ENCODE data around the gene ZNF273.
"Not testable (repeated sequence)": the region's sequence is repeated elsewhere in the genome, so short reads cannot be mapped to it uniquely, and the experiment has no call there.

The ZNF273 gene

GRCh38 chr7:64877714-64878610 lies 25.1 kb upstream of the ZNF273 start:
- no peak for DNase-seq

DNA sequence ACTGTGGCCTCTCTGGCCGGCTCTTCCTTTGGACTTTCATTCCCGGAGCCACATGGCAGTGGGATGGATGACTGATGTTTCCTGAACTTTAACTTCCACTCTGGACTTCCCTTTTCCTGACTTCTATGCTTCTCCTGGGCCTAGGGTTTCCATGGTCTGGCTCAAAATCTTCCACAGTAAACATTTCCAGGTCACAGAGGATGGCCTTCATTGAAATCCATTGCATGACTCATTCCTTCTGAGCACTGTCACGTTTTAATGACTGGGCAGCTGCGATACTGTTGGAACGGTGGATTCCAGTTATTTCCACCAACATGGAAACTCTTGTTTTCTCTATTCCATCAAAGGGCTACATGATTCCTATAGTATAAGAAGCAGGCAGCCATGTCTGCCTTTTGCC lies 24.4 kb upstream of the ZNF273 start:
- DNase-seq: no peak

DNA sequence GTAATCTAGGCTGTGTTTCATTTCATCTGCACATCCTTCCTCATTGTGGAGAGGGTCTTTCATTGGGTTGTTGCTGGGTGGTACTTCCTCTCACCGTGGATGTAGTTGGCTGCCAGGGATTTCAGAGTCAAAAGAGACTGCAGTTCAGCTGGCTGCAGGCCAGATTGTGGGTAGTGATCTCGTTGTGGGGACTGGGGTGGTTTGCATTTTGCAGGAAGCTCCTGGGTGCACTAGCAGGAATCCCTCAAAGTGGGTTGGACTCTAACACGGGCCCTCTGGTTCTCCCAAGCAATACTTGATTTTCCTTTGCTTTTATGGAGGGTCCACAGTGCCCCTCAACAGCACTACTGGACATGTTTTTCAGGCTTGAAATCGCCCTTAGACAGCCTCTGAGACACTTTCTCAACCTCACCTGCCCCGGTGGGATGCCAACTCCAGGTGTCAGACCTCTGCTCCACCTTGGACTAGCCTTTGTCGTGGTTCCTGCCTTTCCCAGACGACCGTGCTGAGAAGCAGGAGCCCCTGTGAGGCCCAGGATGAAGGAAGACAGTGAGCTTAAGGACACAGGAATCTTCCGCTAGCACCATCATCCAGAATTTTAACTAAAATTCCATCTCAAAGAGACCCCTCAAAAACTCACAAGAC lies 23.9 kb upstream of the ZNF273 start:
- DNase-seq: no peak

DNA sequence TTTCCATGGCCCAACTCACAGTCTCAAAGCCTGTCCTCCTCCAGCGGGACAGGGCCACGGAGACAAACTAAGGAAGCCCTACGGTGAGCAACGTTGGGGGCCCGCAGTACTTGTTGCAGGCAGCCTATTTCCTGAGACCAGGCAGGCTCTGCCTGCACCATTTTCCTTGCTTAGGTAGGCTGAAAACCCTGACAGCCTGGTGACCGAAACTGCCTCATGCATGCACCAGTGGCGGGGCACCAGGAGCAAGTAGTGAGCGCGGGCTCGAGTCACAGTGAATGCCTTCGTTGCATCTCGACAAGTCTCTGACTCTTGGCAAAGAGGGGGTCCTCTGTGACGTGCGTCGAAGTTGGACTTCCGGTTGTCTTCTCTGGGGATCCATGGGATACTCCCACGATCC lies 23.3 kb upstream of the ZNF273 start:
- DNase-seq: no peak

- DNase-seq: no peak
Observed at GRCh38 chr7:64880322-64881297, 22.5 kb upstream of the ZNF273 start.

DNA sequence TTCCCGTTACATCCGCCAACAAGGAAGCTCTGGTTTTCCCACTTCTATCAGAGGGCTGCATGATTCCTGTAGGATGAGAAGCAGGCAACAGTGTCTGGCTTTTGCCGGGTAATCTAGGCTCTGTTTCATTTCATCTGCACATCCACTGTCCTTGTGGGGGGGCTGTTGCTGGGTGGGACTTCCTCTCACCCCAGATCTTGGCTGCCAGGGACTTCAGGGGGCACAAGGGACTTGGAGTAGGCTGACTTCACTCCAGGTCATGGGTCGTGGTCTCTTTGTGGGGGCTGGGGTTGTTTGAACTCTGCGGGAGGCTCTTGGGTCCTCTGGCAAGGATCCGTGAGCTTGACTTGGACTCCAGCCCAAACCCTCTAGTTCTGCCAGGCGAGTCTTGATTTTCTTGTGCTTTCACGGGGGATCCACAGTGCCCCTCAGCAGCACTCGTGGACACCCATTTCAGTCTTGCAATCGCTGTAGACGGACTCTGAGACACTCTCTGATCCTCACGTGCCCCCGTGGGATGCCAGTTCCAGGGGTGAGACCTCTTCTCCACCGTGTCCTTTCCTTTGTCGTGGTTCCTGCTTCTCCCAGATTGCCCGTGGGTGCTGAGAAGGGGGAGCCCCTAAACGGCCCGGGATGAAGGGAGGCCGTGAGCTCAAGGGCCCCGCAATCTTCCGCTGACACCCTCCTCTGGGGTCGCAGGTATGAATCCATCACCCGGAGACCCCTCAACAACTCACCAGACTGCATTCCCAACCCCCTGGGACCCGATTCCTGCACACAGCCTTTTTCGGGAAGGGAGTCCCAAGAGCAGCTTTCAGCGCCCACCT lies 21.4 kb upstream of the ZNF273 start:
- no peak for DNase-seq

DNA sequence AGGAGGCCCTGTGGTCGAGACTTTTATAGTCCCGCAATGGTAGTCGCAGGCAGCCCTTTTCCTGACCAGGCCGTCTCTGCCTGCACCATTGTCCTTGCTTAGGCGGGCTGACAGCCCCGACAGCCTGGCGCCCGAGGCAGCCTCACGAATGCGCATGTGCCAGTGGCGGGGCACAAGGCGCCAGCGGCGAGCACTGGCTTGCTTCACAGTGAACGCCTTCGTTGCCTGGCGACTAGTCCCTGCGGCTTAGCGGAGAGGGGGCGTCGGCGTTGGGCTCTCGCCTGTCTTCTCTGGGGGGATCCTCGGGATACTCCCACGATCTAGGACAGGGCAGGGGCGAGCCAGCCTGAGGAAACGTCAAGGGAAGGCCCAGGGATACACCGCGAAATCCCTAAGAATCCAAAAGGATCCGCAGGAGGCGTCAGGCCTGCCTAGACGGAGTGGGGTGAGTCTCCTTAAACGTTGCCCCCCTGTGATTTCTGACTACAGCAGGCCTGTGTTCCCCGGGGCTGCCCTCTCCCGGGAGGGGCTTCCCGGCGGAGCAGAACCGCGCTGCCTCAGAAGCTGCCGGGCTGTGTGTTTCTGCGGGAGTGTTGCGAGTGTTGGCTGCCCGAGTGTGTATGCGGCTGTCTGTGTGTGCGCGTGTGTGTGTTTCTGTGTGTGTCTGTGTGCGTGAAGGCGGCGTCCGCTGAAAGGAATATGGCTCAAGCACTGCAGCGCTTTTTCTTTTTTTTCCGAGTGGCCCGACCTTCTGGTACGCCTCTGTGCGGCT lies 20.5 kb upstream of the ZNF273 start:
- DNase-seq: no peak

- DNase-seq: no peak
Observed at GRCh38 chr7:64883113-64883905, 19.8 kb upstream of the ZNF273 start.

DNA sequence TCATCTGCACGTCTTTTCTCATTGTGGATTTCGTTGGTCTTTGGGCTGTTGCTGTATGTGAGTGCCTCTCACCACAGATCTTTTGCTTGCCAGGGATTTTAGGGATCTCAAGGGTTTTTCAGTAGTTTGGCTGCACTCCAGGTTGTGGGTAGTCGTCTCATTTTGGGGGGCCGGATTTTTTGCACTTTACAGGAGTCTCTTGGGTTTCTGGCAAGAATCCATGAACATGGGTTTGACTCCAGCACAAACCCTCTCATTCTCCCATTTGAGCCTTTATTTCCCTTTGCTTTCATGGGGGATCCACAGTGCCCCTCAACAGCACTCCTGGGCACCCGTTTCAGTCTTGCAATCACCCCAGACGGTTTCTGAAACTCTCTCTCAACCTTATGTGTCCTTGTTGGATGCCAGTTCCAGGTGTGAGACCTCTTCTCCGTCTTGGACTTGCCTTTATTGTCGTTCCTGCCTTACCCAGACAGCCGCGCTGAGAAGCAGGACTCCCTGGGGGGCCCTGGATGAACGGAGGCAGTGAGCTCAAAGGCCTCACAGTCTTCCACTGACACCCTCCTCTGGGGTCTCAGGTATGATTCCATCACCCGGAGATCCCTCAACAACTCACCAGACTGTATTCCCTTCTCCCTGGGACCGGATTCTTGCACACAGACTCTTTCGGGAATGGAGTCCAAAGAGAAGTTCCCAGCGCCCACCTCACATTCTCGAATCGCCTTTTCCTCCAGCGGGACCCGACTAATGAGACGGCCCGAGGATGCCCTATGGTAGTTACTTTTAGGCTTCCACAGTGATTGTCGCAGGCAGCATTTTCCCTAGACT lies 18.8 kb upstream of the ZNF273 start:
- DNase-seq: no peak

- DNase-seq: no peak
Observed at GRCh38 chr7:64884913-64885370, 18.1 kb upstream of the ZNF273 start.

- DNase-seq: no peak
Observed at GRCh38 chr7:64885520-64886240, 17.4 kb upstream of the ZNF273 start.

DNA sequence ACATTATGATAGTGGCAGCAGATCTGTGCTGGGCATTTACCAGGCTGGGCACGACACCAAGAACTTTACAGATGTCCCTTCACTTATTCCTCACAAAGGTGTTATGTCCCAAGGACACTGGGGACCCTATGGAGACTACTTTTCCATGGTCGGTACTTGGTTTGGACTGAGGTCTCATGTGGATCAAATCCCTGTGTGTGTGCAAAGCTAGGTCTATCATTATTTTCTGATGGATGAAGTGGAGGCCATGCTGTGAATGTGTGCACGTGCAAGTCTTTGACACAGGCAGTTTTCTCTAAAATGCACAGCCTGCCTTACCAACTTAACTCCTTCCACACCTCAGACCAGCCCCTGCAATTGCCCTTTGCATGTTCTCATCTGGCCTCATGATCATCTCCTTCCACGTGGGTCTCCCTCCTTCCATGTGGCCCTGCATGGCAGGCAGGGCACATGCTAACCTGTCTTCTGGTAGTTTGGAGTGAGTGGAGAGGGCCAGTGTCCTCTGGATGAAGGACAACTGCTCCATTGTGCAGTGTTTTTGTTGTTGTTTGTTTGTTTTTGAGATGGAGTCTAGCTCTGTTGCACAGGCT lies 16.0 kb upstream of the ZNF273 start:
- DNase-seq: no peak

DNA sequence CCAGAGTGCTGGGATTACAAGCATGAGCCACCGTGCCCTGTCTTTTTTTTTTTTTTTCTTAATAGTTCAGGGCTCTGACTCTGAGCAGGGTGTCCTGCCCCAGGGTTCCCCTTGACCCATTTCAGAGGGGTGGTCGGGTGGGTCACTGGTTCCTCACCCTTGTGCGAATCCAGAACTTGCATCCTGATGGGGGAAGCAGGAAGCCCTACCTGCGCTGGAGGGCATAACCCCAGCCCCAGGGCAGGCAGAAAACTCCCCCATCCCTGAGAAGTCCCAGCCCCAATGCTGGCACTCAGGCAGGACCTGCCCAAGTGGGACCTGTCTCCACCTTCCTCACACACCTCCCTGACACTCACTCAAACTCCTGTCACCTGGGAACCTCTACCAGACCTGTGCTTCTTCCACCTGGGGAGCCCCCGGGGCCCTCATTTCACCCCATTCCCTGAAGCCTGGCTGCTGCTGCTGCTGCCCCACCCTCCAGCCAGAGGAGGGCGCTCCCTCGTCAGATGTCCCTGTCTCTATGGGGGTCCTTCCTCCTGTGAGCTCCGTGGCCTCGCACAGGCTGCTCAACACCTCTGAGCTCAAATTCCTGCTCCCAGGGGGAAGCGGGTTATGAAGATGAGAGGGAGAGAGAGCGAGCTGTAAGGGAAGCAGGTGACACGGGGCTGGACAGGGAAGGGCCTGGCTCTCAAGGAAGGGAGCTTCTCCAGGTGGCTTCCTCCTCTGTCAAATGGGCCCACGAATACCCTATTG lies 15.1 kb upstream of the ZNF273 start:
- DNase-seq: peak; percentile 50 to 68

DNA sequence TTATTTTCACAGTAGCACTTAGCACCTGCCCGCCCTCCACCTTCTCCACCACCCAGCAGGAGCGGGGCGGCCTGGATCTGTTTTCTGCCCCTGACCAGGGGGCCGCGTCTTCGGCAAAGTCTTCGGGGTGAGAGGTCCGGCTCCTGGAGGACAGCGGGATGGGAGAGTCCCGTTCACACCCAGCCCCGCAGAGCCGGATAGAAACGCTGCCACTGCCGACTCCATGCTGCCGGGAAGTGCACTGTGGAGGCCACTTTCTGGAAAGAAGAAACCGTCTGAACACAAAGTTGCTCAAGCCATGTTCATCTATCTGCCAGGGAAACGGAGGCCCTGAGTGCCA lies 14.5 kb upstream of the ZNF273 start:
- DNase-seq: no peak

- no peak for DNase-seq
Observed at GRCh38 chr7:64888901-64889685, 14.0 kb upstream of the ZNF273 start.

- no peak for DNase-seq
Observed at GRCh38 chr7:64889686-64890162, 13.3 kb upstream of the ZNF273 start.

GRCh38 chr7:64890273-64890672 lies 12.8 kb upstream of the ZNF273 start:
- DNase-seq: not testable (repeated sequence)
